HL-60 (cell line): ENCODE data around the gene RP9.

Experiments
- DNase-seq, 2 experiments: peaks; one replicate each; pipeline ENCODE4 v3.0.0-alpha.2; 2010 to 2020; ENCODE audit warnings: low read depth in 1 of 2, low spot score in 1 of 2
- H3K27ac ChIP-seq: fragments of 250-450 bp; sonication (Bioruptor Pico); replicated peaks from 2 replicates; pipeline ENCODE4 v1.5.1; 2020; ENCODE audit warnings: mild to moderate bottlenecking, moderate library complexity
- H3K27me3 ChIP-seq: fragments of 250-450 bp; sonication (Bioruptor Pico); 2 replicates; pipeline ENCODE4 v1.5.1; 2021; ENCODE audit warnings: mild to moderate bottlenecking, moderate library complexity; ENCODE audit not compliant: insufficient read depth, poor library complexity, severe bottlenecking
- H3K4me3 ChIP-seq: replicated peaks from 2 replicates; pipeline ENCODE4 v1.5.1; 2011; ENCODE audit warnings: mild to moderate bottlenecking, control low read depth, low read length; ENCODE audit not compliant: insufficient read depth
- CTCF ChIP-seq: IDR thresholded peaks from one replicate; pipeline ENCODE4 v1.5.1; 2011; ENCODE audit warnings: low read length, control low read depth, inconsistent platforms; ENCODE audit not compliant: insufficient read depth
- GABPA ChIP-seq: IDR thresholded peaks from 2 replicates; pipeline ENCODE4 v1.6.1; 2012; ENCODE audit warnings: low read depth
- POLR2AphosphoS5 ChIP-seq: IDR thresholded peaks from 2 replicates; pipeline ENCODE4 v1.6.1; 2012; ENCODE audit warnings: low read depth
- REST ChIP-seq: IDR thresholded peaks from 2 replicates; pipeline ENCODE4 v1.6.1; 2012; ENCODE audit warnings: low read depth; ENCODE audit not compliant: insufficient replicate concordance
- SPI1 ChIP-seq: IDR thresholded peaks from 2 replicates; pipeline ENCODE4 v1.6.1; 2012; ENCODE audit warnings: low read depth, mild to moderate bottlenecking, borderline replicate concordance

RP9 gene

GRCh38 chr7:33066771-33067170 is 42.4 kb downstream of the RP9 start:
- no peak for DNase-seq
- Histone ChIP-seq H3K27ac (no peak overlapping the region), H3K27me3 (no peaks in the 10 kb centered on the region), H3K4me3 (no peak overlapping the region)
- TF ChIP-seq CTCF (no peak), POLR2AphosphoS5 (no peak), SPI1 (no peak), REST (no peak), GABPA (no peak)

GRCh38 chr7:33065981-33066380 is 43.2 kb downstream of the RP9 start:
- DNase-seq = no peak
- TF ChIP-seq REST (no peak), CTCF (no peak), SPI1 (no peak), POLR2AphosphoS5 (no peak), GABPA (no peak)
- H3K4me3 ChIP-seq = no peak overlapping the region
- no peak overlapping the region for H3K27ac ChIP-seq
- no peaks in the 10 kb centered on the region for H3K27me3 ChIP-seq

GRCh38 chr7:33062782-33063443 is 46.3 kb downstream of the RP9 start:
- H3K27me3 ChIP-seq = no peaks in the 10 kb centered on the region
- DNase-seq = peak; percentile 84 to 93
- H3K27ac ChIP-seq = peak overlapping the region; percentile 90
- no peak for TF ChIP-seq POLR2AphosphoS5
- TF ChIP-seq SPI1 = no peak
- TF ChIP-seq REST = no peak
- TF ChIP-seq GABPA = no peak
- TF ChIP-seq CTCF = no peak
- H3K4me3 ChIP-seq = peak overlapping the region; percentile 90
